NCI-H146 (cell line): ENCODE measurements around the gene MLLT3.

ENCODE experiments used
- DNase-seq: peaks from one replicate; lab custom pipeline; 2025; lab: John Stamatoyannopoulos, UW

The MLLT3 gene

DNA sequence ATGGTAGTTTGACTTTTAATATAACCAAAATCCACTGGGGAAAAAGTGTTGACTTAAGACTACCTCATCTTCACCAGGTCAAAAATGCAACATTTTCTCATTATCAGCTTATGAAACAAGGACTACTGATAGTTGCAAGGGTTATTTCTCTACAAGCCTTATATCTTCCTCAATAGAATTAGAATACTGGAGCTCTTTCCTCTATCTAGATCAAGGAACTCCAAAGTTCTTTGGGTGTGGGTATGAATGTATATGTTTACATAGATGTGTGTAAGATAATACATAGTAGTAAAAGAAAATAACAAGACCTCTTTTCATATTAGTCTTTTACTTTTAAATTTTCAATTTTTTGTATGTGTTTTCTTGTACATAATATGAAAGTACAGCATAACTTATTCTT is 244.5 kb downstream of the MLLT3 start:
- DNase-seq, result no peak

- no peak for DNase-seq
Measured at GRCh38 chr9:20376731-20377375, 245.4 kb downstream of the MLLT3 start.

DNA sequence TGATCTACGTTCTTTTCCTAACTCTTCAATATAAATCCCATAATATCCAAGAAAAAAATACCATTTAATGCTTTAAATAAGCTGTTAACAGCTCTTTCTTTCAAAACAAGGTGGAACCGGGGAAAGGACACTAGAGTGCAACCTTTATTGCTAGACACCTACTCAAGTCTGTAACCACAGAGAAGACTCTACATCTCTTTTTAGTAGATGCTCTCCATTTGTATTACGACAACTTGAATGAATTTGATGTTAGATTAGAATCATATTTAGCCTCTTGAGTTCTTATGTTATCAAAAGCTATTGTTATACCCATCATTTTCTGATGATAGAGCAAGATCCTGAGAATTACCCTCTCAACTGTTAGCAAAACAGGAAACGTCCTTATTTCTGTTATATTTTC is 246.3 kb downstream of the MLLT3 start:
- DNase-seq, result no peak

DNA sequence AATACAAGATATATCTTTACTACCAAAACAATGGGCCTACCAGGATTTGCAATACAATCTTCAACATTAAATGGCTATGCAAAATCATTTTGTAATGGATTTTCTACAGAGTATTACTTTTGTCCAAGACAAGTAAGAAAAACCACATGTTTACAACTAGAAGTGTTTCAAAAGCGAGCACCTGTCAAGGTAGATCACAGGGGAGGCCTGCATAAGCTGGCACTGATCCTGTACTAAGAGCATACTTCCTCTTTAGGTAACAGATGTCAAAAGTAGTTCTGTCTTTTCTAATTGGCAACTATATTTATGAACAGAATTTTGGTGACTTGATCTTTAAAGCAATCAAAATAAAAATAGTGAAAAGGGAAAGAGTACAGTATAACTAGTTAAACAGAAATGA is 249.0 kb downstream of the MLLT3 start:
- no peak for DNase-seq

GRCh38 chr9:20369391-20369790 is 252.9 kb downstream of the MLLT3 start:
- no peak for DNase-seq

DNA sequence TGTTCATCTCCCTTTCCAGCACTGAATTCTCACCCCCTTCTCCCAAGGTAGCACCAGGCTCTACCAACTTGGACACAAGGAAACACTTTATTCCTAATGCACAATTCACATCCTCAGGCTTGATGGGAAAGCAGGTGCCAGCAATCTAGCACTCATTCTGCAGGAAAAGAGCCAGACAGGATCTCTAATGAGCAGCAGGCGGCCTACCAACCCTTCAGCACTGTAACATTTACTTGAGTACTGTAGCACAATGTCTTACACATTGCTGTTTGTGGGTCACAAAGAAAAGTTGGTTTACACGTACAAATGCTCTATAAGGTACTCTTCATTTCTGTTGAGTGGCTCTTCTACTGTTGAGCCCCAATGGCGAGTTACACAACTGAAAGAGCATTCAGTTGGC is 254.4 kb downstream of the MLLT3 start:
- no peak for DNase-seq

GRCh38 chr9:20364959-20365358 is 257.3 kb downstream of the MLLT3 start:
- no peak for DNase-seq

DNA sequence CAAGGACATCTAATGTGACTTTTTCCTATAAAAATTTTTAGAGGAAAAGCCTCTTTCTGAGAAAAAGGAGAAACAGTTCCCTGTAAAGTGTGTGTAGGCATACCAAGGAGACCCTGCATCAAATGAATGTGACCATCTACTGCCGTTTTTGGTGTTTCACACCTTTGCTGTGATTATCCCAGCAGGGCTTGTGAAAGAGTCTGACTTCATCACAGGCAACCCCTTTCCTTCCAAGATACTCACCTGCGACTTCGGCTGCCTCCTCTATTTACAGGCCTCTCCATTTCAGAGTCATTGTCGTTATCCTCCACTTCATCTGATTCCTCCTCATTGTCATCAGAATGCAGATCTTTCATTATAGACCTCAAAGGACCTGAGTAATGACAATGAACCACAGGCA is 259.1 kb downstream of the MLLT3 start:
- no peak for DNase-seq

GRCh38 chr9:20361656-20362570 is 260.4 kb downstream of the MLLT3 start:
- DNase-seq, result no peak

DNA sequence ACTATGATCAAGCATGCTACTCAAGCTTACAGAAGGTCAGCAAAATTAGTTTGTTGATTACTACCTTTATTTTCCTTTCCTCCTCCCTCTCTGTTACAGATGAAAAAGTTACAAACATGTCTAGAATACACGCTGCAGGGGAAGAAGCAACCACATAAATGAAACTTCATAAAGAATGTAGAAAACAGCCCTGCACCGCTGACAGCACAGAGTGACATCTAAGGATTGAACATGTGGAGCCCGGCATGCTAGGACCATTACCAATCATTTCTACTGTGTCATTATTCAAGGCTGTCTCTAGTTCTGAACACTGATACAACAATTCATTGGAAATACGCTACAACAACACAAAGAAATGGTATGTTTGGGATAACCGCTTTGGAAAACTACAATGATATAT is 261.1 kb downstream of the MLLT3 start:
- no peak for DNase-seq

GRCh38 chr9:20358207-20358606 is 264.1 kb downstream of the MLLT3 start:
- no peak for DNase-seq

DNA sequence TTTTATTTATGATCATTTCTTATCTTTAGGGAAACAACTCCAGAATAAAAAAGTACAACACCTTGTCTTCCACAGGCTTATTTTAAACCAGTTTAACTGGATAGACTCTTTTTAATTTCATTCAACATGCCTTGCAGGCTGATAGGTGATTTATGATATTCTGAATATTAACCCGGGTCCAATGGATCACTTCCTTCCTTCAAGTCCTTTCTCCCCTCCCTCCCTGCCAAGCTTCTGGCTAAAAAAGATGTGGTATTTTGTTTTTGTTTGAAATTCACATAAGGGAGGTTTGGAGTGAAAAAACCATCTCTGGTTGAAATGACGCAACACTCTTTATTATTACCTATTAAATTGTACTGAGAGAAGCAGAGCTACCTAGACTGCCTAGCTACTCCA is 265.3 kb downstream of the MLLT3 start:
- DNase-seq, result no peak

DNA sequence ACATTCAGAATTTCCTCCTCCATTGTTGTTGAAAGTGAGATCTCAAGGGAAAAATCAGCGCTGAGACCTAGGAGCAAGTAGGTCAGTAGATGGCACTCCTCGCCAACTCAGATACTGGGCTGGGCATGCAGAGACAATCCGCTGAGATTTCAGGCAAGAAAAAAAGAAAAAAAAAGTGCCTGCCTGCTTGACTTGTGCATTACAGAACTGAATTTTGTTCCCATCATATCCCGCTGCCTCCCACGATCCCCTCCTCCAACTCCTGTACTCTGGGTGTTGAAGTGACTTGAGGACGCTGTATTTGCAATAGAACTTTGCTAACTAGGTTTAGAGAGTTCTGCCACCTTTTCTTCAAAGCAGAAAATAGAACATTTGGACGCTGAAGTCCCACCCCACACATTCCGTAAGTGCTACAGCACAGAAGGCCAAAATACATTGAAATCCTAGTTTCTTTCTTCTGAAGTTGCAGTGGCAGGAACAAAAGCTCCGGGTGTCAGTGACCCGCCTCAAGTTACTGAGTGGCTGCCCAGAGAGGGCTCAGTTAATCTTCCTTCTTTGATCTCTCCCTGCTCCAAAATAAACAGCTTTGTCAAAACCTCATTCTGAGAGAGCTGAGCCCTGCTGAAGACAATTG is 265.8 kb downstream of the MLLT3 start:
- peak; percentile 82 for DNase-seq

DNA sequence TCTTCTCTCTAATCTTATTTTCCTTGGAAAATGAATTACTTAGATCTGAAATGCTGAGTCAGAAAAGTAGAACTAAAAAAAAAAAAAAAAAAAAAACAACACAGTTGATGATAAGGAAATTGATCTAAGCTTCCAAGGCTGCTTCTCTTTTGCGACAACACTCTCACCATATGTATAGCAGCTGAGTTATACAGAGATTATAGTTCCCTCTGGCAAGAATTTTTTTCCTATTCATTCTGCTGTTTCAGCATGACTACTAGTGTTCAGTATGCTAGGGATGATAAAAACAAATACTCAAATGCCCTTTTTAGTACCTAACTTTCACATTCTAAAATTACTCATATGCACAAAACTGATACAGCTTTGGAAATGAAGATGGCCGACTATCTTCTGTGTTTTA is 267.3 kb downstream of the MLLT3 start:
- DNase-seq, result no peak

DNA sequence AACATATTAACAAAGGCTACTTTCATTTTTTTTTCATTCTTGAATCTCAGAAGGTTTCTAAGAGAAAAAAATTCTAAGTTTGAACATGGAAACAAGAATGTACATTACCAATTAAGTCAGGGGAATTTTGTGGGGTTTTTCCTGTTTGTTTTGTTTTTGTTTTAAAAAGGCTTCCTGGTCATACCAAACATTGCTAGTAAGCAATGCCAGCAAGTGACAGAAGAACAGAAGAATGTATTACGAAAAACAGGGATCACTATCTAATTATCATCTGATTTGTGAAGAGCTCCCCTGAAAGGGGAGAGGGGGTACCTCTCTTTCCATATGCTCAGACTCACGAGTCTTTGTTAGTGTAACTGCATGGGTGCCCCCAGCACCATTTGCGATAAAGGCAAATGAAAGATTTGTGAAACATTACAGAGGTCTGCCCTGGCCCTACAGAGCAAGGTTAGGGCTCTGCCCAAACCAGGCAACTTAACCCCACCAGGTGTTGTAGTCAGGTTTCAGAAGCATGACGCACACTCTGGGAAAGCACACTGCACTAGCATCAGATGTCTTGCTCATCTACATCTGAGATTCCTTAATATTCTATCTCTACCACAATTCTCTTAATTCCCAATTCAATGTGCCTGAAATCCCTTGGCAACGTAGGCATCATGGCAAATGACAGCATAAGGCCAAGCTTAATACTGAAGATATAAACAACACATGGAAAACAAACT is 268.2 kb downstream of the MLLT3 start:
- no peak for DNase-seq

DNA sequence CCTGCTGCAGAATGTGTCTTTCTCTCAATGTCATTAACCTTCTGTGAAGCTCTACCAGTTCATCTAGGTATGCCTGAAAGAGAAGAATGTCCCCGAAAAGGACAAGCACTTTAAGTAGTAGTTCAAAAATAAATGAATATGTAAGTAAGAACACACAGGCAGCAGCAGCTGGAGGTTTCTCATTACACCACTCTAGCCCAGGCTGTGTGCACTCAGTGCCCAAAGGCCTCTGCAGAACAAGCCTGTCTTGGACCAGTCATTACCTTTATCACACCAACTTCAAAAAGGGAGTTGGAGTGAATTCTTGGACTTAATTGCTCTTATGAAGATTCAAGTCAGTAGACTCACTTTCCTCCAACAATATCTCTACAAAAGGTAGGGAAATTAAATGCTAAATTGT is 268.8 kb downstream of the MLLT3 start:
- no peak for DNase-seq

DNA sequence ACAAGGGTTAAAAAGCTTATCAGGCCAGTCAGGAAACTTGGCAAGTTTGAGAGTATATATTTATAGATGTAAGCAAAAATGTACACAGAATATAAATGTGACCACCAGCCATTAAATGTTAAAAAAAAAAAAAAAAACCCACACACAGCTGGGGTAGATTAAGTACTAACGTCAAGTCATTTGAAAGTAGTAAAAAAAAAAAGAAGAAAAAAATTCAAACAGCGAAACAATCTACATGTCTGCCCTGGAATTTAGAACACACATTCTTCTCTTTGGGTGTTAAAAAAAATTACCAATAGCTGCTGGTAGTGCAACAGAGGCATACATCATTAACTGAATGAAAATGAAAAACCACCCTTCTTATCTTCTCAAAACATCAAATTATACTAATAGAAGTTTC is 269.7 kb downstream of the MLLT3 start:
- DNase-seq, result no peak

- no peak for DNase-seq
Measured at GRCh38 chr9:20351715-20352114, 270.6 kb downstream of the MLLT3 start.

GRCh38 chr9:20349568-20349967 is 272.7 kb downstream of the MLLT3 start:
- no peak for DNase-seq

GRCh38 chr9:20343325-20343724 is 279.0 kb downstream of the MLLT3 start:
- DNase-seq, result no peak

DNA sequence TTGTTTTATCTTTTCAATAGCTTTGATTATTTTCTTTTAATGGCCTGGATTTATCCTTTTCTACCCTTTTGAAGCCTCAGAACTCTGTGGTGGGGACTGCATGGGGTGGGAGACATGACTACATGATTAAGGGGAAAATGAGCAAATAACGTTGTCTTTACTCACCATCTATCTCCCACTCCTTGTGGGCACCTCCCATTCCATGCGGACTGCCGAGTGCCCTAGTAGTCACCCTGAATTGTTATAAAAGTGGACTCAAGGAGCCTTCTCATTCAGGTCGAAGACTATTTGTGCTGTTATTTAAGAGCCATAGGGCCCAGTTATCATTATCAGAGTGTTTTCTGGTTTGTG is 281.8 kb downstream of the MLLT3 start:
- DNase-seq, result no peak

GRCh38 chr9:20335668-20336332 is 286.5 kb downstream of the MLLT3 start:
- DNase-seq, result no peak
